Epithelial cell of esophagus (primary cell): ENCODE data around the gene RBMS1.
"Not testable (repeated sequence)": the region's sequence is repeated elsewhere in the genome, so short reads cannot be mapped to it uniquely, and the experiment has no call there.

ENCODE experiments used
- DNase-seq: peaks from one replicate; pipeline ENCODE4 v3.0.0; 2010; ENCODE audit warnings: low read depth
- H3K4me3 ChIP-seq: 2 replicates; pipeline ENCODE4 v1.5.1; 2011; ENCODE audit warnings: mild to moderate bottlenecking, low read length, control low read depth
- CTCF ChIP-seq: IDR thresholded peaks from 2 replicates; pipeline ENCODE4 v1.5.1; 2011; ENCODE audit warnings: low read depth, mild to moderate bottlenecking, low read length, control low read depth, inconsistent platforms; ENCODE audit not compliant: insufficient read depth; ENCODE audit errors: missing control alignments

RBMS1 gene

GRCh38 chr2:160458718-160459453 is 34.7 kb downstream of the RBMS1 start:
- DNase-seq: no peak
- no peak overlapping the region for H3K4me3 ChIP-seq
- no peak for TF ChIP-seq CTCF

- H3K4me3 ChIP-seq: no peak overlapping the region
- DNase-seq: no peak
- no peak for TF ChIP-seq CTCF
Measured at GRCh38 chr2:160457588-160457987, 36.0 kb downstream of the RBMS1 start.

GRCh38 chr2:160454070-160454797 is 39.4 kb downstream of the RBMS1 start:
- no peak for TF ChIP-seq CTCF
- no peak for DNase-seq
- H3K4me3 ChIP-seq: no peak overlapping the region

- no peak overlapping the region for H3K4me3 ChIP-seq
- no peak for TF ChIP-seq CTCF
- no peak for DNase-seq
Measured at GRCh38 chr2:160453111-160453820, 40.3 kb downstream of the RBMS1 start.

- DNase-seq: no peak
- no peak overlapping the region for H3K4me3 ChIP-seq
- no peak for TF ChIP-seq CTCF
Measured at GRCh38 chr2:160450486-160450885, 43.1 kb downstream of the RBMS1 start.

GRCh38 chr2:160448821-160449220 is 44.8 kb downstream of the RBMS1 start:
- not testable (repeated sequence) for DNase-seq, H3K4me3 ChIP-seq

GRCh38 chr2:160445673-160446072 is 47.9 kb downstream of the RBMS1 start:
- no peak for DNase-seq

More at GRCh38 chr2:160445673-160446072, 47.9 kb downstream of the RBMS1 start:
- no peak for TF ChIP-seq CTCF
- H3K4me3 ChIP-seq: no peak overlapping the region
